HFFc6 (cell line): ENCODE measurements around the gene HMGCL. TPM values are rescaled to one million over a fixed set of nuclear protein-coding genes. Genes with fewer than 3 reads are reported as not detected.
"Not testable (repeated sequence)": the region's sequence is repeated elsewhere in the genome, so short reads cannot be mapped to it uniquely, and the experiment has no call there.

Experiments
- DNase-seq: peaks from one replicate; pipeline ENCODE4 v3.0.0-alpha.2; 2018
- H3K27ac Mint-ChIP-seq: 2 replicates; pipeline ENCODE4 v1.8.0; 2020; ENCODE audit warnings: mild to moderate bottlenecking, mixed read lengths
- H3K27me3 Mint-ChIP-seq: 2 replicates; pipeline ENCODE4 v1.8.0; 2021; ENCODE audit warnings: mild to moderate bottlenecking, moderate library complexity, mixed read lengths; ENCODE audit not compliant: insufficient read depth
- H3K36me3 Mint-ChIP-seq: 2 replicates; pipeline ENCODE4 v1.8.0; 2021; ENCODE audit warnings: low read depth, mixed read lengths
- H3K4me1 Mint-ChIP-seq: 2 replicates; pipeline ENCODE4 v1.8.0; 2020; ENCODE audit warnings: low read depth, mixed read lengths
- H3K4me3 Mint-ChIP-seq: 2 replicates; pipeline ENCODE4 v1.8.0; 2020; ENCODE audit warnings: mild to moderate bottlenecking, moderate library complexity, mixed read lengths
- H3K9me3 Mint-ChIP-seq: 2 replicates; pipeline ENCODE4 v1.8.0; 2020; ENCODE audit warnings: mild to moderate bottlenecking, mixed read lengths
- CTCF ChIP-seq: fragments of 200-600 bp; sonication (generic); IDR thresholded peaks from 2 replicates; pipeline ENCODE4 v1.5.0; 2021; ENCODE audit warnings: antibody characterized with exemption, mild to moderate bottlenecking
- total RNA-seq, 6 experiments: library from RNA; stranded (reverse); fragmentation: NEBNext Ultra II Directional; extraction: Animal tissue kit (Norgen Biotek cat#: 25700); gene quantifications; 2 replicates in 1 of 6; 3 replicates in 5 of 6; pipeline ENCODE4 v1.2.3, GENCODE V29; 2021

Gene HMGCL
- total RNA-seq, 6 experiments from 2014 or later = 20.2 to 22.9 (median 21.7) TPM

DNA sequence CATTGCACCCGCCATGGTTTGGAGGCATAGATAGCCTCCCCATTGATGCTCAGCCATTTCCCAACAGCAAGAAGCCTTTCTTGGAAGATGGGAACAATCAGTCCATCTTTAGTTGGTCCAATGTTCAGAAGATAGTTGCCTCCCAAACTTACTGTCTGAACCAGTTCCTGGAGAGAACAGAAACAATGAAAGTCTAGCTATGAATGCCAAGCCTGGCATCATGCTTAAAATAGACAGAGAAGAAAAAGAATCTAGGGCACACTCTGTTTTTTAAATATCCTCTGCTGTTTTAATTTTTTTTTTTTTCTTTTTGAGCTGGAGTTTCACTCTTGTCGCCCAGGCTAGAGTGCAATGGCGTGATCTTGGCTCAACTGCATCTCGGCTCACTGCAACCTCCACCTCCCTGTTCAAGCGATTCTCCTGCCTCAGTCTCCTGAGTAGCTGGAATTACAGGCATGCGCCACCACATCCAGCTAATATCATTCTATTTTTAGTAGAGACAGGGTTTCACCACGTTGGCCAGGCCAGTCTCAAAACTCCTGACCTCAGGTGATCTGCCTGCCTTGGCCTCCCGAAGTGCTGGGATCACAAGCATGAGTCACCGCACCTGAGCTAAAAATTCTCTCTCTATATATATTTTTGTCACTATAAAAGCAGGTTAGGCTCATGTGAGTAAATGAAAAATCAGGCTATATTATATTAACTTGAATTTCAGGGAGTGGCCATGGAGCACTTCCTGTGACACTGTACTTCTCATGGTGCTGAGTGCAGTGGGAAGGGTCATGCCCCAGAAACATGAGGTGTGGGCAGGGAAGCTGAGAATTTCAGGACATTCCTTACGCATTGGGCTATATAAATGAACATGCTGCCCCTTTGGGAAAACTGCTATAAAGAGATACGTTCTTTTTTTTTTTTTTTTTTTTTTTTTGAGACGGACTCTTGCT is 23.7 kb upstream of the HMGCL start:
- no peaks in the 10 kb centered on the region; the same call in 1 of the 2 replicates for H3K4me1 Mint-ChIP-seq
- peaks cover 12% of the 10 kb centered on the region for H3K27me3 Mint-ChIP-seq
- no peak for TF ChIP-seq CTCF
- no peaks in the 10 kb centered on the region for H3K9me3 Mint-ChIP-seq
- 0 out of 2 replicates have a peak, but pooled peaks cover 6% of the 10 kb centered on the region for H3K36me3 Mint-ChIP-seq
- H3K27ac Mint-ChIP-seq = no peak overlapping the region
- no peak for DNase-seq
- no peak overlapping the region for H3K4me3 Mint-ChIP-seq

DNA sequence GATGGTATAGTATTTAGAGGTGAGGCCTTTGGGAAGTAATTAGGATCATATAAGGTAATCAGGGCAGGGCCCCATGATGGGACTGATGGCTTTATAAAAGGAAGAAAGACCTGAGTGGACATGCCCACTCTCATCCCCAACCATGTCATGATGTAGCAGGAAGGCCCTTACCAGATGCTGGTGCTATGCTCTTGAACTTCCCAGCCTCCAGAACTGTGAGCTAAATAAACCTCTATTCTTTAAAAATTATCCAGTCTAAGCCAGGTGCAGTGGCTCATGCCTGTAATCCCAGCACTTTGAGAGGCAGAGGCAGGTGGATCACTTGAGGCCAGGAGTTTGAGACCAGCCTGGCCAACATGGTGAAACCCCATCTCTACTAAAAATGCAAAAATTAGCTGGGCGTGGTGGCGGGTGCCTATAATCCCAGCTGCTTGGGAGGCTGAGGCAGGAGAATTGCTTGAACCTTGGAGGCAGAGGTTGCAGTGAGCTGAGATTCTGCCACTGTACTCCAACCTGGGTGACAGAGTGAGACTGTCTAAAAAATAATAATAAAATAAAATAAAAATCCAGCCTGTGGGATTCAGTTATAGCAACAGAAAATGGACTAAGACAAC is 22.4 kb upstream of the HMGCL start:
- not testable (repeated sequence) for H3K4me3 Mint-ChIP-seq, DNase-seq, H3K4me1 Mint-ChIP-seq, H3K9me3 Mint-ChIP-seq, H3K36me3 Mint-ChIP-seq, H3K27ac Mint-ChIP-seq
- H3K27me3 Mint-ChIP-seq = peaks cover 16% of the 10 kb centered on the region

DNA sequence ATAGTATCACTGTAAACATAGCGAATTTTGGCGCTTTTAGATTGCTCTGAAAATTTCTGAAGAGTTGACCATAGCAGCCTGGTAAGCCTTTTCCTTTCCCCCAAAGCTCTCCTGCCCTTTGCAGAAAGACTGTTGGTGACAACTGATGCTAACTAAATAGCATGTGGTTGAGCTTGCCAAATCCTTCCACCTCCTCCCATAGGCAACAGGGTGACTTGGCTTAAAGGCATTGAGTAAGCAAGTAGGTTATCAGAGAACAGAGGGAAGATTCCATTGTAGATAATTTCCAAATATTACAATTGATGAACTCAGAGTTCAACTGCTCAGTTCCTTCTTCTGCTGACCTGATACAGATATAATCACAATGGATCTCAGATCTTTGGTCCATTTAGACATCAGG is 19.9 kb upstream of the HMGCL start:
- Mint-ChIP-seq H3K27me3 (peaks cover 19% of the 10 kb centered on the region), H3K4me1 (no peaks in the 10 kb centered on the region; the same call in 1 of the 2 replicates), H3K4me3 (no peak overlapping the region), H3K9me3 (no peaks in the 10 kb centered on the region), H3K36me3 (0 out of 2 replicates have a peak, but pooled peaks cover 6% of the 10 kb centered on the region), H3K27ac (no peak overlapping the region)
- DNase-seq = no peak
- TF ChIP-seq CTCF = no peak

DNA sequence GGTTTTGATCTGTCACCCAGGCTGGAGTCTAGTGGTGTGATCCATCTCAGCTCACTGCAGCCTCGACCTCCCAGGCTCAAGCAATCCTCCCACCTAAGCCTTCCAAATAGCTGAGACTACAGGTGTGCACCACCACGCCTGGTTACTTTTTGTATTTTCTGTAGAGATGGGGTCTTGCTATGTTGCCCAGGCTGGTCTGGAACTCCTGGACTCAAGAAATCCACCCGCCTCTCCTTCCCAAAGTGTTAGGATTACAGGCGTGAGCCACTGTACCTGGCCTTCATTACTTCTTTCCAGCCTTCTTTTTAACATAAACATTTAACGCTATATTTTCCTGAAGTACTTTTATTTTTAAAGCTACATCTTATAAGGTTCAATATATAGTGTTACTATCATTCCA is 18.4 kb upstream of the HMGCL start:
- Mint-ChIP-seq H3K27me3 (peaks cover 18% of the 10 kb centered on the region), H3K4me1 (no peaks in the 10 kb centered on the region; the same call in 1 of the 2 replicates), H3K9me3 (no peaks in the 10 kb centered on the region), H3K27ac (no peak overlapping the region), H3K36me3 (0 out of 2 replicates have a peak, but pooled peaks cover 6% of the 10 kb centered on the region), H3K4me3 (no peak overlapping the region)
- no peak for TF ChIP-seq CTCF
- no peak for DNase-seq

- H3K27ac Mint-ChIP-seq = peak overlapping the region; percentile 33
These were observed 13.2 kb upstream of the HMGCL start for GRCh38 chr1:23838401-23838866.

More at GRCh38 chr1:23838401-23838866, 13.2 kb upstream of the HMGCL start:
- H3K4me1 Mint-ChIP-seq = peaks cover 10% of the 10 kb centered on the region
- H3K27me3 Mint-ChIP-seq = peaks cover 15% of the 10 kb centered on the region
- H3K9me3 Mint-ChIP-seq = no peaks in the 10 kb centered on the region
- H3K36me3 Mint-ChIP-seq = no peaks in the 10 kb centered on the region
- DNase-seq = peak; percentile 27
- TF ChIP-seq CTCF = no peak
- H3K4me3 Mint-ChIP-seq = peak overlapping the region; percentile 82
